GM20000 (cell line): ENCODE results near the gene KCNH5.

Experiments used
- DNase-seq: peaks from one replicate; pipeline ENCODE4 v3.0.0; 2012; ENCODE audit warnings: low spot score
- CTCF ChIP-seq: IDR thresholded peaks from 2 replicates; pipeline ENCODE4 v1.5.1; 2012; ENCODE audit warnings: mild to moderate bottlenecking, control low read depth; ENCODE audit errors: extremely low read depth, missing control alignments

KCNH5 gene

GRCh38 chr14:63051301-63051700 lies 6.0 kb upstream of the KCNH5 start:
- TF ChIP-seq CTCF = no peak
- no peak for DNase-seq

DNA sequence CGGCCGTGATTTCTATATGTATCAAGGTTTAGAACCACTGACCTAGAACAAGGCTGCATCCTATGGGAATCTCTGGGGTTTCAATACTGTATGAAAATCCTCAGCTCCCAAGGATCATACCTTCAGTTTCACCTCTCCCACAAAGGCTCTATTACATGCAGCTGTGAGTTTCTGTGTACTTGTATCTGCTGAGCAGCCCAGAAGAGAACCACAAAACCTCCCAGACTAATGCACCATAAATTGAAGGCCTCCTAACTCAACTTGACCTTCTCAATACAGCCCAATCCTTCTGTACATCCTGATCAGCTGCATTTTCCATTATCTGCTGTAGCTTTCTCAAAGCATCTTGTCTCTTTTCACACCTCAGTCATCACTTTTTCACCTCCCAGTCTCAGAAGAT lies 5.4 kb upstream of the KCNH5 start:
- no peak for TF ChIP-seq CTCF
- no peak for DNase-seq

DNA sequence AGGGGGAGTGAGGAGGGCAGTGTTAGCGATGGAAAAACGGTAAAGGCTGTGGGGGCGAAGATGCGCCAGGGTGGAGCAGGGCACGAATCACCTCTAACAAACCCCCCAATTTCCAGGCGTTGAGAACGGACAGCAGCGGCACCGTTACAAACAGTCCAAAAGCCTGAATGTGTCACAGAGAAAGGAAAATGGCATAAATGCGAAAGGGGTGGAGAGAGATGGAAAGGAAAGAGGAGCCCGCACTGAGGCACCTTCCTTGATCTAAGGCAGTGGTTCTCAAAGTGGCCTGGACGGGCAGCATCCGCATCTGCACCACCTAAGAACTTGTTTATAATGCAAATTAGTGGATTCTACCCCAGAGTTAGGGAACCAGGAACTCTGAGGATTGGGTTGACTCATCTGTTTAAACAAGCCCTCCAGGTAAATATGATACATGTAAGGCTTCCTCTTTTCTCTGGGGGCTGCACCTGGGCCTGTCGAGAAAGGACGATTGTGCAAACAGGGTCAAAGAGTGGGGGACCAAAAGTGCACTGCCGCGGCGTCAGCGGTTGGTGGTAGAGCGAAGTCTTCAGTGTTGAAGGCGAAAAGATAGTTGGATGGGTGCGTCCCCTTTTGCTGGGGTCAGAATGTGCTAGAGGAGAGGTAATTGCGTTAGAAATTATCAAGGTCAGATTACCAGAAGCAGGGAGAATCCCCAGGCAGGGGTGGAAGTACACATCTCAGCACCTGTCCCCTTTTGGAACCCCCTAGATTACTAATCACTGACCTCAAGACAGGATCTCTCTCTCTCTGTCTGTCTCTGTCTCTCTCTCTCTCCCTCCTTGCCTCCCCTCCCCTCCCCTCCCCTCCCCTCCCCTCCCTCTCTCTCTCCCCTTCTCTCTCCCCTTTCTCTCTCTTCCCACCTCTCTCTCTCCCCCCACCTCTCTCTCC lies 1.3 kb upstream of the KCNH5 start:
- no peak for DNase-seq
- TF ChIP-seq CTCF = no peak

- no peak for TF ChIP-seq CTCF
- no peak for DNase-seq
Observed at GRCh38 chr14:63045612-63046320, 508 bp upstream of the KCNH5 start.

- no peak for DNase-seq
- TF ChIP-seq CTCF = no peak
Observed at GRCh38 chr14:63039866-63040265, 5.4 kb downstream of the KCNH5 start.

GRCh38 chr14:63032641-63033040 lies 12.6 kb downstream of the KCNH5 start:
- no peak for DNase-seq
- no peak for TF ChIP-seq CTCF

- DNase-seq = no peak
- no peak for TF ChIP-seq CTCF
Observed at GRCh38 chr14:63032076-63032475, 13.2 kb downstream of the KCNH5 start.
